A549 (cell line): Measurements from ENCODE around the gene ADGRL1.
A peak's percentile ranks its signal among the peaks of the same experiment; 100 is the strongest.
"Not testable (repeated sequence)": the region's sequence is repeated elsewhere in the genome, so short reads cannot be mapped to it uniquely, and the experiment has no call there.

ENCODE experiments used
- CTCF ChIP-seq: fragments of >200 bp; sonication (Bioruptor Twin); formaldehyde crosslinking; IDR thresholded peaks from 3 replicates; pipeline ENCODE4 v1.5.1; 2016
- EP300 ChIP-seq, 2 experiments: fragments of >200 bp; sonication (Bioruptor Twin); formaldehyde crosslinking; IDR thresholded peaks; 2 replicates in 1 of 2; 3 replicates in 1 of 2; pipeline ENCODE4 v1.6.1; 2016 to 2017
- HEYL ChIP-seq: fragments of 250-450 bp; sonication (Bioruptor Pico); IDR thresholded peaks from 2 replicates; pipeline ENCODE4 v1.8.0; 2021; ENCODE audit warnings: mild to moderate bottlenecking, moderate library complexity
- KDM5A ChIP-seq: fragments of 200-600 bp; sonication (generic); IDR thresholded peaks from 2 replicates; pipeline ENCODE4 v1.6.1; 2016; ENCODE audit warnings: antibody characterized with exemption, mild to moderate bottlenecking
- MAX ChIP-seq: IDR thresholded peaks from 2 replicates; pipeline ENCODE4 v1.6.1; 2012
- POLR2A ChIP-seq: IDR thresholded peaks from 2 replicates; pipeline ENCODE4 v1.6.1; 2012; ENCODE audit warnings: mild to moderate bottlenecking, low read length
- TP53 ChIP-seq: fragments of 250-450 bp; sonication (Bioruptor Pico); IDR thresholded peaks from 2 replicates; pipeline ENCODE4 v1.5.0; 2021; ENCODE audit warnings: mild to moderate bottlenecking, moderate library complexity
- TF ChIP-seq, protein P1 (sequence below): fragments of 200-600 bp; sonication (generic); IDR thresholded peaks from 2 replicates; pipeline ENCODE4 v1.6.1; 2016; ENCODE audit warnings: antibody characterized with exemption, mild to moderate bottlenecking, moderate library complexity

DNA sequence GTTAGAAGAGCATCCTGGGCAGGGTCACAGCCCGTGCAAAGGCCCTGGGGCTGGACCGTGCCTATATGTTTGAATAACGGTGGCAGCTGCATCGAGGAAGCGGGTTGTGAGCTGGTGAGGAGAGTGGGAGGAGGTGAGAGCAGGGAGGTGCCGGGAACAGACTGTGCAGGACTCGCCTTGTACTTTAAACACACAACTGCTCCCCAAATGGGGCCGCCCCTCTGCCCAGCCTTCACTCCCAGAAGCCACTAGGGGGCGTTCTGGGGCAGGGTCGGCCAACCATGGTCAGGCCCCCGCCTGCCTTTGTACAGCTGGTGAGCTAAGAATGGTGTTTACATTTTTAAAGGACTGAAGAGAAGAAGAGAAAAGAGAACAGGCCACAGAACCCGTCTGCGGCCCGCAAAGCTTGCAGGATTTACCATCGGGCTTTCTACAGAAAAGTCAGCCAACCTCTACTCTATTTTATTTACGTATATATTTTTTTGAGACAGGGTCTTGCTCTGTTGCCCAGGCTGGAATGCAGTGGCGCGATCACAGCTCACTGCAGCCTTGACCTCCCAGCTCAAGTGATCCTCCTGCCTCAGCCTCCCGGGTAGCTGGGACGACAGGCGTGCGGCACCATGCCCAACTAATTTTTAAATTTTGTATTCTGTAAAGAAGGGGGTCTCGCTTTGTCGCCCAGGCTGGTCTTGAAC, 5.7 kb downstream of the ADGRL1 start:
- TF ChIP-seq CTCF = peak; percentile 61
- TF ChIP-seq KDM5A; MAX; EP300 (IDR thresholded peaks at IDR 0.05); POLR2A; TP53 (CRISPR knock-in tag); HEYL (CRISPR knock-in tag): not testable (repeated sequence)
- TF ChIP-seq, protein P1, sequence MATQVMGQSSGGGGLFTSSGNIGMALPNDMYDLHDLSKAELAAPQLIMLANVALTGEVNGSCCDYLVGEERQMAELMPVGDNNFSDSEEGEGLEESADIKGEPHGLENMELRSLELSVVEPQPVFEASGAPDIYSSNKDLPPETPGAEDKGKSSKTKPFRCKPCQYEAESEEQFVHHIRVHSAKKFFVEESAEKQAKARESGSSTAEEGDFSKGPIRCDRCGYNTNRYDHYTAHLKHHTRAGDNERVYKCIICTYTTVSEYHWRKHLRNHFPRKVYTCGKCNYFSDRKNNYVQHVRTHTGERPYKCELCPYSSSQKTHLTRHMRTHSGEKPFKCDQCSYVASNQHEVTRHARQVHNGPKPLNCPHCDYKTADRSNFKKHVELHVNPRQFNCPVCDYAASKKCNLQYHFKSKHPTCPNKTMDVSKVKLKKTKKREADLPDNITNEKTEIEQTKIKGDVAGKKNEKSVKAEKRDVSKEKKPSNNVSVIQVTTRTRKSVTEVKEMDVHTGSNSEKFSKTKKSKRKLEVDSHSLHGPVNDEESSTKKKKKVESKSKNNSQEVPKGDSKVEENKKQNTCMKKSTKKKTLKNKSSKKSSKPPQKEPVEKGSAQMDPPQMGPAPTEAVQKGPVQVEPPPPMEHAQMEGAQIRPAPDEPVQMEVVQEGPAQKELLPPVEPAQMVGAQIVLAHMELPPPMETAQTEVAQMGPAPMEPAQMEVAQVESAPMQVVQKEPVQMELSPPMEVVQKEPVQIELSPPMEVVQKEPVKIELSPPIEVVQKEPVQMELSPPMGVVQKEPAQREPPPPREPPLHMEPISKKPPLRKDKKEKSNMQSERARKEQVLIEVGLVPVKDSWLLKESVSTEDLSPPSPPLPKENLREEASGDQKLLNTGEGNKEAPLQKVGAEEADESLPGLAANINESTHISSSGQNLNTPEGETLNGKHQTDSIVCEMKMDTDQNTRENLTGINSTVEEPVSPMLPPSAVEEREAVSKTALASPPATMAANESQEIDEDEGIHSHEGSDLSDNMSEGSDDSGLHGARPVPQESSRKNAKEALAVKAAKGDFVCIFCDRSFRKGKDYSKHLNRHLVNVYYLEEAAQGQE = not testable (repeated sequence)
